HG03571 (cell line): ENCODE measurements around the gene ASB3.
"Not testable (repeated sequence)": the region's sequence is repeated elsewhere in the genome, so short reads cannot be mapped to it uniquely, and the experiment has no call there.

Experiments used
- ATAC-seq: cut with Tn5 transposase; IDR thresholded peaks from one replicate; pipeline ENCODE4 v1.9.1; 2021; ENCODE audit not compliant: unreplicated experiment

Gene ASB3

GRCh38 chr2:53744395-53745065, 42.2 kb downstream of the ASB3 start:
- ATAC-seq: no peak

DNA sequence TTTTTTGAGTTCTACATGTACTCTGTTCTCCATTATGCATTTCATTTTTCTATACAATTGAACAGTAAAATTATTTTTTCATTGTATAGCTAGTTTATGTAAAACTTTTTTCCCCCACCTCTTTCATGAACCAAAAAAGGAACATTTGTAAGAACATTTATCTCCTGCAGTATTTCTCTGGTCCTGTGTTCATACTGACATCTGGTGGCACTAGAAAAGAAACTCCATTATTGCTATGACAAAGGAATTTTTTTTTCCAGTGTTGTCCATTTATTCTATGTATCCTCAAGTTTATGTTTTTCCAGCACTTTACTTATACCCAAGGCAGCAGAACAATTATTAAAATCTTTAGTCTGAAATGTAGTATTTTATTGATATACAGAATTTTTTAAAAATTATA, 46.6 kb downstream of the ASB3 start:
- no peak for ATAC-seq

- no peak for ATAC-seq
These were observed 47.7 kb downstream of the ASB3 start for GRCh38 chr2:53739032-53739431.

- ATAC-seq: no peak
These were observed 49.7 kb downstream of the ASB3 start for GRCh38 chr2:53737091-53737490.

DNA sequence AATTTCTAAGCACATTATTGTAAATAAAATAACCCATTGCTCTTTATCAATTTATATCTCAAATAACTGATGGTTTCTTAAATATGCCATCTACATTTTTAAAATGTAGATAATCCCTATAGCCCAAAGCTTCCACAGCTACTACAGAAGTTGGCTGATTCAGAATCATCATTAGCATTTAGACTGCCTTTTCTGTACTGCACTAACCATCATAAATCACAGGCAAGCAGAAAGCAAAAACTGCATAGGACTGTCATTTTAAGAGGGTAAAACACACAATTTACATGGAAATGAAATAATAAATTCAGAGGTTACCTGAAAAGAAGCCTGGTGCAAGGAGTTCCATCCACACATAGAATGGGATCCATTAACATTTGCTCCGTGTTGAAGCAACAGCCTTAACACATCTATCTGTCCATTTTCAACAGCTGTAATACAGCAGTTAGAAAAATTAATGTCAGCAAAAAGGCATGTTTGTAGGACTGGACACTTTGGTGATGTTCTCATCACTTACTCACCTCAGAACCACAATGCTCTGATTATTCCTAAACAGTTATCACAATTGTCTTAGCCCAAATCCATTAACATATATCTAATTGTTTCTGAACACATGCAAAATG, 57.5 kb downstream of the ASB3 start:
- no peak for ATAC-seq

DNA sequence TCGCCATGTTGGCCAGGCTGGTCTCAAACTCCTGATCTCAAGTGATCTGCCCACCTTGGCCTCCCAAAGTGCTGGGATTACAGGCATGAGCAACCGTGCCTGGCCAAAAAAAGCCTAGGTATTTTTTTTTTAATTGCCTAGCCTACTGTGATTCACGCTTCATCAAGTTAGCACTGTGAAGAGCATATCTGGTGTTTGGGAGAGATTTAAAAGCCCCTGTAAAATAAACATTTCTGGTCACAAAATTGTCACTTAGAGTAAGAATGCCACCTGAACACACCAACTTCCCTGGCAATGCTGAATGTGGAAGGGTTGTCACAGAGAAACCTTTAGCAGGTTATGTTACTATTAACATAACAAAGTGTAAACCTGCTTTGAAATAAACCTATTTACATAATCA, 58.8 kb downstream of the ASB3 start:
- ATAC-seq: no peak

- no peak for ATAC-seq
These were observed 61.1 kb downstream of the ASB3 start for GRCh38 chr2:53725662-53726061.

GRCh38 chr2:53724536-53724935, 62.2 kb downstream of the ASB3 start:
- ATAC-seq: no peak

DNA sequence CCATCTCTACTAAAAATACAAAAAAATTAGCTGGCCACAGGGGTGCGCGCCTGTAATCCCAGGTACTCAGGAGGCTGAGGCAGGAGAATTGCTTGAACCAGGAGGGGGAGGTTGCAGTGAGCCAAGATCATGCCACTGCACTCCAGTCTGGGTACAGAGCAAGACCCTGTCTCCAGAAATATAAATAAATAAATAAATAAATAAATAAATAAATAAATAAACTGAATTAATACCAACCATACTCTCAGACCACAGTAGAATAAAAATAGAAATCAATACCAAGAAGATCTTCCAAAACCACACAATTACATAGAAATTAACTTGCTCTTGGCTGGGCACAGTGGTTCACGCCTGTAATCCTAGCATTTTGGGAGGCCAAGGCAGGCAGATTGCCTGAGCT, 65.8 kb downstream of the ASB3 start:
- not testable (repeated sequence) for ATAC-seq

- no peak for ATAC-seq
These were observed 71.2 kb downstream of the ASB3 start for GRCh38 chr2:53715568-53715967.

DNA sequence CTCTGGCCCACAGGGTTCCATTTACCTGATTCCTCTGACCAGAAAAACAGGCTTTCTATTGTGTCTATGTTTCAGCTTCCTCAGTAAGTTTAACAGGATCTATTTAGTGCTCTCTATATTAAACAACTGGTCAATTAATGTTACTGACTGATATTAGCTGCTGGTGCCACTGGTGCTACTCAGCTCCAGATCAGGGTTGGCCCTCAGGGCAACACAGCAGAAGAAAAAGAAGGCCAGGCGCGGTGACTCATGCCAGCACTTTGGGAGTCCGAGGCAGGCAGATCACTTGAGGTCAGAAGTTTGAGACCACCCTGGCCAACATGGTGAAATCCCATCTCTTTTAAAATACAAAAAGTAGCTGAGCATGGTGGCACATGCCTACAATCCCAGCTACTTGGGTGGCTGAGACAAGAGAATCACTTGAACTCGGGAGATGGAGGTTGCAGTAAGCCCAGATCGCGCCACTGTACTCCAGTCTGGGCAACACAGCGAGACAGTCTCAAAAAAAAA, 75.4 kb downstream of the ASB3 start:
- no peak for ATAC-seq

GRCh38 chr2:53708988-53709387, 77.8 kb downstream of the ASB3 start:
- ATAC-seq: no peak

DNA sequence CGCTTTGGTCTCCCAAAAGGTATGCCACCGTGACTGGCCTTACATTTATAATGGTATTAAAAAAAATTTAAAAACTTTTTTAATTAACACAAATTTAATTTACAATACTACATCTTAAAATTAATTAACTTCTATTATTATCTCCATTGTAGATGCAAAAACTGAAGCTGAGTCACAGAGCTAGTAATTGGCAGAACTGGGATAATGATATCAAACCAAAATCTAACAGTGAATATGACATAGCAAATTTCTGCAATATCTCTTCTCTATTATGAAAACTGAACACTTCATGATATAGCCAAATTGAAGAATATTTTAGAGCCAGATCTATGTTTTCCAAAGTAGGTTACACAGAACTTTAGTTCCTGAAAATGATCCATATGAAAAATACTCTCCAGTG, 85.5 kb downstream of the ASB3 start:
- no peak for ATAC-seq

DNA sequence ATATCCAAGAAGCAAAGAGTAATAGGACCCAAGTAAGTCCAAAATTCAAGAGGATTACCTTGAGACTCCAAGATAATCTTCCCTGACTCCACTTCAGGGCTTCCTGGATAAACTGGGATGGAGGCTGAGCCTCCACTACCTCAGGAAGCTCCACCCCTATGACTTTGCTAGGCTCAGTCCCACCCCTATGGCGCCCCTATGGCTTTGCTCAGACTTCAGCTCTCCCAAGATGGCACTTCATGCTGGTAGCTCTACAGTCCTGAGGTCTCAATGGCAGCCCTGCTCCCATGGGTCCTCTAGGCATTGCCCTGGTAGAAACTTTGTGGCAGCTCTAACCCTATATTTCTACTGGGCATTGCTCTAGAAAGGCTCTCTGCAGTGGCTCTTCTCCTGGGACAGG, 89.1 kb downstream of the ASB3 start:
- ATAC-seq: no peak

GRCh38 chr2:53697092-53697491, 89.7 kb downstream of the ASB3 start:
- no peak for ATAC-seq

GRCh38 chr2:53695575-53695974, 91.2 kb downstream of the ASB3 start:
- no peak for ATAC-seq

DNA sequence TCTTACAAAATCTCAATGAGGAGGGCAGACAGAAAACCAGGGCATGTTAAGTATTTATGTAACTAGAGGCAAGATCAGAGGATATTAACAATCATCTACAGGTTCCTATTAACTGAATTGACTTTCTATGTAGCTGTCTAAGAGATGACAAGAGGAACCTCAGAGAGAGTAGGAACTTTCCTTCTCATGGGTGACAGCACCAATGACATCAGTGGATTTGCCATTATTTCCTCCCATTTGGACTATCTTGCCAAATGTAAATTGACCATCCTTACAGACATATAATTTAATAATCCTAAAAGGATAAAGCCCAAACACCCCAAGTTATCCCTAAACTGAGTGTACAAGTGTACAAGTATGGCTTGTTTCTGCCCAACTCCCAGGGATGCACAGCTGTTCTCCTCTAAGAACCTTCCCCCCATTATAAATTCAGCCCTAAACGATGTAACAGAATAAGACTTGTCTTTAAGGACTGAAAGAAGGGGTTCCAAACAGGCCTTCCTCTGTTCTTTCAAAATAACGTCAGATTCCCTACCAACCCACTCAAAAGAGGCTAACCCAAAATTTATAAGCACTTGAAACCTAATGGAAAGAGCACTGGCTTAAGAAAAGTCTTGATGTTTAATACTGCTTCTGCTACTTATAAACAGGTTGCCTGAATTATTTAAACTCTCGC, 92.5 kb downstream of the ASB3 start:
- no peak for ATAC-seq

GRCh38 chr2:53690876-53691275, 95.9 kb downstream of the ASB3 start:
- no peak for ATAC-seq

- ATAC-seq: no peak
These were observed 113.8 kb downstream of the ASB3 start for GRCh38 chr2:53672881-53673522.

GRCh38 chr2:53670331-53670730, 116.4 kb downstream of the ASB3 start:
- no peak for ATAC-seq

GRCh38 chr2:53668624-53669026, 118.1 kb downstream of the ASB3 start:
- no peak for ATAC-seq

GRCh38 chr2:53667130-53667529, 119.6 kb downstream of the ASB3 start:
- ATAC-seq: not testable (repeated sequence)
